Measurements from ENCODE around the gene RTF1.

GRCh38 chr15:41506796-41507341 is 90.0 kb downstream of the RTF1 start:
- TF ChIP-seq CTCF (IDR thresholded peaks at IDR 0.05), result no peak
- no peak for TF ChIP-seq POLR2A (IDR thresholded peaks at IDR 0.05)

All from upper lobe of left lung (tissue), 4 donors.